ENCODE results near the gene RMI2. TPM values are rescaled to one million over a fixed set of nuclear protein-coding genes. Genes with fewer than 3 reads are reported as not detected.
"Not testable (repeated sequence)": the region's sequence is repeated elsewhere in the genome, so short reads cannot be mapped to it uniquely, and the experiment has no call there.

Gene RMI2
- total and polyA plus RNA-seq, 11 donors = 0.23 to 6.6 (median 0.76) TPM; not detected in 2

DNA sequence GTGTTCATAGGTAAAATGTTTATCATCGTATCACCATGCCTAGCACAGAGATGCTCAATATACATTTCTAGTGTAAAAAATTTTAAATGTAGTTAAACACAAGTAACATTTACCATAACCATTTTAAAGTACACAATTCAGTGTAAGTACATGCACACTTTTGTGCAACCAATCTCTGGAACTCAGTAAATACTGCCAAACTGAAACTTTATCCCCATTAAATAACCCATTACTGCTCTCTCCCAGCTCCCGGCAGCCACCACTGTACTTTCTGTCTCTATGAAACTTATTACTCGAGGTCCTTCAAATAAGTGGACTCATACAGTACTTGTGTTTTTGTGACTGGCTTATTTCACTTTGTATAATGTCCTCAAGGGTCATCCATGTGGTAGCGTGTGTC is 29.0 kb downstream of the RMI2 start:
- ATAC-seq (no peak), DNase-seq (no peak)
- no peaks in the 10 kb centered on the region for H3K9me3 ChIP-seq
- no peaks in the 10 kb centered on the region for H3K36me3 ChIP-seq
- peaks cover 0 to 3% (median 0%) of the 10 kb centered on the region in 12 donors for H3K4me1 ChIP-seq
- H3K27me3 ChIP-seq = no peaks in the 10 kb centered on the region
- TF ChIP-seq CTCF (IDR thresholded peaks at IDR 0.05) (no peak), POLR2A (IDR thresholded peaks at IDR 0.05) (no peak)
- H3K4me3 ChIP-seq = no peak overlapping the region
- intact Hi-C loops (cut with DNase I) = no loop called here
- WGBS, 4 donors = 93 to 98% (median 96%) methylated on average over 4 of the region's 4 CpGs
- no peak overlapping the region for H3K27ac ChIP-seq

DNA sequence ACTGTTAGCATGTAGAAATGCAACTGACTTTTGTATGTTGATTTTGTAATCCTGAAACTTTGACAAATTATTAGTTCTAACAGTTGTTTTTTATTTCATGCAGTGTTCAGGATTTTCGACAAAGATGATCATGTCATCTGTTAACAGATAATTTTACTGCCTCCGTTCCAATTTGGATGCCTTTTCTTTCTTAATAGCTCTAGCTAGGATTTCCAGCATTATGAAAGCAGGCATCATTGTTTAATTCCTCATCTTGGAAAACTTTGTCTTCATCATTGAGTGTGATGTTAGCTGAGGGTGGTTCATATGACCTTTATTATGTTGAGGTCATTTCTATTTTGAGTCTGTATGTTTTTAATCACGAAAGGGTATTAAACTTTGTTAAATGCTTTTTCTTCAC is 31.9 kb downstream of the RMI2 start:
- intact Hi-C loops (cut with DNase I) = no loop called here
- TF ChIP-seq POLR2A (IDR thresholded peaks at IDR 0.05) (no peak), CTCF (IDR thresholded peaks at IDR 0.05) (no peak)
- Histone ChIP-seq H3K4me3 (no peak overlapping the region), H3K4me1 (peaks cover 0 to 11% (median 0%) of the 10 kb centered on the region in 12 donors), H3K27ac (no peak overlapping the region), H3K9me3 (no peaks in the 10 kb centered on the region), H3K36me3 (no peaks in the 10 kb centered on the region), H3K27me3 (no peaks in the 10 kb centered on the region)
- no peak for ATAC-seq
- DNase-seq = no peak
- 85 to 89% (median 86%) methylated on average over 3 of the region's 3 CpGs for WGBS, 4 donors

DNA sequence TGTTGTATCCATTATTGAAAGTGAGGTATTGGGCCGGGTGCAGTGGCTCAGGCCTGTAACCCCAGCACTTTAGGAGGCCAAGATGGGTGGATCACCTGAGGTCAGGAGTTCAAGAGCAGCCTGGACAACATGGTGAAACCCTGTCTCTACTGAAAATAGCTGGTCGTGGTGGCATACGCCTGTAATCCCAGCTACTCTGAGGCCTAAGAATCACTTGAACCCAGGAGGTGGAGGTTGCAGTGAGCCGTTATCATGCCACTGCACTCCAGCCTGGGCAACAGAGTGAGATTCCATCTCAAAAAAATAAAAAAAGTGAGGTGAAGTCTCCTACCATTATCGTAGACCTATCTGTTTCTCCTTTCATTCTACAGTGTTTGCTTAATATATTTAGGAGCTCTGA is 33.7 kb downstream of the RMI2 start:
- H3K4me1 ChIP-seq = peaks cover 0 to 11% (median 0%) of the 10 kb centered on the region in 12 donors
- H3K27ac ChIP-seq; intact Hi-C loops (cut with DNase I); DNase-seq; H3K9me3 ChIP-seq; H3K36me3 ChIP-seq; ATAC-seq; H3K27me3 ChIP-seq; H3K4me3 ChIP-seq: not testable (repeated sequence)
- 84 to 99% (median 96%) methylated on average over 5 of the region's 5 CpGs for WGBS, 4 donors

DNA sequence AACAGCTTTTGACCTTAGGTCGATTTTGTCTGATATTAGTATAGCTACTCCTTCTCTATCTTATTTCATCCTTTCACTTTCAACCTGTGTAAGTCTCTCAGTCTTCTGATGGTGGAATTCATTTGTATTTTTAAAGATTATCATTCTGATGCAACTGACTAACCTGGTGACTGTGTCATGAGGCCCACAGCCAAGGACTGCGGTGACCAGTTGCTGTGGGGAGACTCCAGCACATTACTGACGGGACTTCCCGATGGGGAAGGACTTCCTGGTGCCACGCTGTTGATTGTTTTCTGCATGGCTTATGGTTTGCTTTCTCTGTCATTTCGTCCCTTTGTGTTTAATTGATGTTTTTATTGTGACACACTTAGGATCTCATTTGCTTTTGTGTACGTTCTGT is 34.2 kb downstream of the RMI2 start:
- intact Hi-C loops (cut with DNase I) = no loop called here
- H3K4me1 ChIP-seq = peaks cover 0 to 11% (median 0%) of the 10 kb centered on the region in 12 donors
- no peaks in the 10 kb centered on the region for H3K27me3 ChIP-seq
- ATAC-seq = no peak
- no peaks in the 10 kb centered on the region for H3K36me3 ChIP-seq
- H3K4me3 ChIP-seq = no peak overlapping the region
- no peak for TF ChIP-seq CTCF (IDR thresholded peaks at IDR 0.05)
- TF ChIP-seq POLR2A (IDR thresholded peaks at IDR 0.05) = no peak
- H3K27ac ChIP-seq = no peak overlapping the region
- DNase-seq = peak in 1 of 5 donors; percentile 12
- no peaks in the 10 kb centered on the region for H3K9me3 ChIP-seq
- 56 to 66% (median 59%) methylated on average over 7 of the region's 7 CpGs for WGBS, 4 donors

GRCh38 chr16:11380836-11381235 is 35.6 kb downstream of the RMI2 start:
- no peak overlapping the region for H3K4me3 ChIP-seq
- no peak overlapping the region for H3K27ac ChIP-seq
- TF ChIP-seq POLR2A (IDR thresholded peaks at IDR 0.05) = no peak
- TF ChIP-seq CTCF (IDR thresholded peaks at IDR 0.05) = no peak
- intact Hi-C loops (cut with DNase I) = no loop called here
- peaks cover 0 to 11% (median 0%) of the 10 kb centered on the region in 12 donors for H3K4me1 ChIP-seq
- DNase-seq (peak in 1 of 5 donors; percentile 14), ATAC-seq (no peak)
- 90 to 95% (median 91%) methylated on average over 9 of the region's 9 CpGs for WGBS, 4 donors
- no peaks in the 10 kb centered on the region for H3K27me3 ChIP-seq
- no peaks in the 10 kb centered on the region for H3K9me3 ChIP-seq
- H3K36me3 ChIP-seq = no peaks in the 10 kb centered on the region
